ENCODE measurements around the gene MYCBPAP. TPM values are rescaled to one million over a fixed set of nuclear protein-coding genes. Genes with fewer than 3 reads are reported as not detected.

The MYCBPAP gene
- total and polyA plus RNA-seq, 3 donors from 2014 or later: 75.9 to 315 (median 91.7) TPM

GRCh38 chr17:50570032-50570431 is 61.8 kb downstream of the MYCBPAP start:
- H3K4me1 ChIP-seq: no peaks in the 10 kb centered on the region
- H3K9me3 ChIP-seq: no peaks in the 10 kb centered on the region
- H3K27ac ChIP-seq: no peak overlapping the region
- no peaks in the 10 kb centered on the region for H3K27me3 ChIP-seq
- no peak for DNase-seq
- 83 to 93% methylated on average over 8 of the region's 8 CpGs for WGBS, 2 donors
- intact Hi-C loops (cut with DNase I; ENCODE audit: low total_unique reads): no loop called here
- no peak overlapping the region for H3K4me3 ChIP-seq
- H3K36me3 ChIP-seq (ENCODE audit: low read depth, missing control alignments): no peaks in the 10 kb centered on the region
- TF ChIP-seq CTCF (IDR thresholded peaks at IDR 0.05) (no peak), POLR2A (IDR thresholded peaks at IDR 0.05) (no peak)

- no peaks in the 10 kb centered on the region for H3K36me3 ChIP-seq (ENCODE audit: low read depth, missing control alignments)
- H3K4me1 ChIP-seq: no peaks in the 10 kb centered on the region
- no peak for DNase-seq
- H3K27me3 ChIP-seq: no peaks in the 10 kb centered on the region
- H3K4me3 ChIP-seq: no peak overlapping the region
- 94 to 96% methylated on average over 5 to 7 of the region's 7 CpGs for WGBS, 2 donors
- intact Hi-C loops (cut with DNase I; ENCODE audit: low total_unique reads): no loop called here
- H3K9me3 ChIP-seq: no peaks in the 10 kb centered on the region
- no peak overlapping the region for H3K27ac ChIP-seq
- no peak for TF ChIP-seq CTCF (IDR thresholded peaks at IDR 0.05)
- TF ChIP-seq POLR2A (IDR thresholded peaks at IDR 0.05): no peak
Observed at GRCh38 chr17:50570528-50570927, 62.3 kb downstream of the MYCBPAP start.

GRCh38 chr17:50571681-50572080 is 63.4 kb downstream of the MYCBPAP start:
- no peak overlapping the region for H3K27ac ChIP-seq
- no peak overlapping the region for H3K4me3 ChIP-seq
- no peaks in the 10 kb centered on the region for H3K4me1 ChIP-seq
- H3K9me3 ChIP-seq: no peaks in the 10 kb centered on the region
- intact Hi-C loops (cut with DNase I; ENCODE audit: low total_unique reads): no loop called here
- no peaks in the 10 kb centered on the region for H3K27me3 ChIP-seq
- 93 to 96% methylated on average over 16 to 19 of the region's 19 CpGs for WGBS, 2 donors
- no peak for TF ChIP-seq CTCF (IDR thresholded peaks at IDR 0.05)
- TF ChIP-seq POLR2A (IDR thresholded peaks at IDR 0.05): no peak
- H3K36me3 ChIP-seq (ENCODE audit: low read depth, missing control alignments): no peaks in the 10 kb centered on the region
- no peak for DNase-seq

- no peaks in the 10 kb centered on the region for H3K27me3 ChIP-seq
- no peaks in the 10 kb centered on the region for H3K4me1 ChIP-seq
- TF ChIP-seq POLR2A (IDR thresholded peaks at IDR 0.05) (no peak), CTCF (IDR thresholded peaks at IDR 0.05) (no peak)
- no peak overlapping the region for H3K27ac ChIP-seq
- no peak overlapping the region for H3K4me3 ChIP-seq
- WGBS, 2 donors: 97 to 100% methylated on average over 1 to 20 of the region's 20 CpGs
- intact Hi-C loops (cut with DNase I; ENCODE audit: low total_unique reads): no loop called here
- no peaks in the 10 kb centered on the region for H3K9me3 ChIP-seq
- no peak for DNase-seq
- H3K36me3 ChIP-seq (ENCODE audit: low read depth, missing control alignments): no peaks in the 10 kb centered on the region
Observed at GRCh38 chr17:50572541-50572940, 64.3 kb downstream of the MYCBPAP start.

GRCh38 chr17:50573866-50574611 is 65.8 kb downstream of the MYCBPAP start:
- WGBS, 2 donors: 91 to 97% methylated on average over 12 of the region's 12 CpGs
- Histone ChIP-seq H3K4me3 (no peak overlapping the region), H3K27ac (no peak overlapping the region), H3K36me3 (ENCODE audit: low read depth, missing control alignments) (no peaks in the 10 kb centered on the region), H3K4me1 (no peaks in the 10 kb centered on the region), H3K27me3 (no peaks in the 10 kb centered on the region), H3K9me3 (no peaks in the 10 kb centered on the region)
- TF ChIP-seq CTCF (IDR thresholded peaks at IDR 0.05): no peak
- TF ChIP-seq POLR2A (IDR thresholded peaks at IDR 0.05): no peak
- intact Hi-C loops (cut with DNase I; ENCODE audit: low total_unique reads): no loop called here
- no peak for DNase-seq

All from testis (tissue), 3 donors.